HepG2 (cell line): Measurements from ENCODE around the gene TLR9. TPM values are rescaled to one million over a fixed set of nuclear protein-coding genes. Genes with fewer than 3 reads are reported as not detected.

Source experiments
- ARID4A ChIP-seq: sonication (generic); formaldehyde crosslinking; IDR thresholded peaks from 2 replicates; pipeline ENCODE4 v1.5.0; 2020; ENCODE audit warnings: mild to moderate bottlenecking, missing genetic modification reagents, borderline replicate concordance
- CENPT ChIP-seq: sonication (generic); formaldehyde crosslinking; IDR thresholded peaks from 2 replicates; pipeline ENCODE4 v1.8.0; 2022; ENCODE audit warnings: low read depth, mild to moderate bottlenecking, moderate library complexity, missing genetic modification reagents
- DMAP1 ChIP-seq: IDR thresholded peaks from 2 replicates; pipeline ENCODE4 v1.6.1; 2016
- GATAD1 ChIP-seq: IDR thresholded peaks from 2 replicates; pipeline ENCODE4 v1.6.1; 2016; ENCODE audit warnings: missing genetic modification reagents, missing compliant biosample characterization
- HMGXB4 ChIP-seq, 2 experiments: sonication (generic) in 1 of 2; formaldehyde crosslinking in 1 of 2; IDR thresholded peaks; 2 replicates each; pipeline versions ENCODE4 v1.4.0 to v1.6.1; 2018 to 2020; ENCODE audit warnings: missing genetic modification reagents in 2 of 2, borderline replicate concordance in 1 of 2, low read depth in 1 of 2, mild to moderate bottlenecking in 1 of 2, missing biosample characterization in 1 of 2
- ISL2 ChIP-seq: sonication (generic); formaldehyde crosslinking; IDR thresholded peaks from 2 replicates; pipeline ENCODE4 v1.5.0; 2020; ENCODE audit warnings: missing genetic modification reagents
- KLF15 ChIP-seq: sonication (generic); formaldehyde crosslinking; IDR thresholded peaks from 2 replicates; pipeline ENCODE4 v1.8.1; 2023; ENCODE audit warnings: borderline replicate concordance, mild to moderate bottlenecking, inconsistent platforms, missing genetic modification reagents, mixed read lengths
- PAF1 ChIP-seq: IDR thresholded peaks from 2 replicates; pipeline ENCODE4 v1.6.1; 2016; ENCODE audit warnings: missing genetic modification reagents, missing compliant biosample characterization
- POGK ChIP-seq: sonication (generic); formaldehyde crosslinking; conservative IDR thresholded peaks from 2 replicates; pipeline ENCODE4 v1.8.0; 2022; ENCODE audit warnings: mild to moderate bottlenecking, moderate library complexity, missing genetic modification reagents
- RXRB ChIP-seq: IDR thresholded peaks from 2 replicates; pipeline ENCODE4 v1.6.1; 2016; ENCODE audit warnings: borderline replicate concordance, missing genetic modification reagents, missing compliant biosample characterization
- SMYD3 ChIP-seq: sonication (generic); formaldehyde crosslinking; IDR thresholded peaks from 2 replicates; pipeline ENCODE4 v1.8.1; 2023; ENCODE audit warnings: mild to moderate bottlenecking, missing genetic modification reagents
- SP5 ChIP-seq: IDR thresholded peaks from 2 replicates; pipeline ENCODE4 v1.6.1; 2016; ENCODE audit warnings: low read depth, borderline replicate concordance
- SRSF4 ChIP-seq: fragments of 200-400 bp; formaldehyde crosslinking; IDR thresholded peaks from one replicate; pipeline ENCODE4 v1.6.1; 2018; ENCODE audit warnings: mild to moderate bottlenecking, low read depth, low read length, moderate library complexity; ENCODE audit not compliant: poor library complexity, severe bottlenecking
- THYN1 ChIP-seq: sonication (generic); formaldehyde crosslinking; IDR thresholded peaks from 2 replicates; pipeline ENCODE4 v1.8.1; 2023; ENCODE audit warnings: low read depth, mild to moderate bottlenecking, moderate library complexity, missing genetic modification reagents, borderline replicate concordance
- ZBTB20 ChIP-seq: sonication (generic); formaldehyde crosslinking; IDR thresholded peaks from 2 replicates; pipeline ENCODE4 v1.8.1; 2023; ENCODE audit warnings: missing genetic modification reagents, low read depth, mild to moderate bottlenecking, borderline replicate concordance
- ZFP36L2 ChIP-seq: sonication (generic); formaldehyde crosslinking; IDR thresholded peaks from 2 replicates; pipeline ENCODE4 v1.4.0; 2020; ENCODE audit warnings: missing genetic modification reagents
- ZNF101 ChIP-seq: sonication (generic); formaldehyde crosslinking; IDR thresholded peaks from 2 replicates; pipeline ENCODE4 v1.4.0; 2020; ENCODE audit warnings: mild to moderate bottlenecking, low read depth, missing genetic modification reagents, borderline replicate concordance
- ZNF234 ChIP-seq: sonication (generic); formaldehyde crosslinking; conservative IDR thresholded peaks from 2 replicates; pipeline ENCODE4 v1.5.1; 2020; ENCODE audit warnings: mild to moderate bottlenecking, missing genetic modification reagents
- ZNF556 ChIP-seq: sonication (generic); formaldehyde crosslinking; IDR thresholded peaks from 2 replicates; pipeline ENCODE4 v1.4.0; 2020; ENCODE audit warnings: mild to moderate bottlenecking, missing genetic modification reagents, borderline replicate concordance
- ZNF709 ChIP-seq: sonication (generic); formaldehyde crosslinking; IDR thresholded peaks from 2 replicates; pipeline ENCODE4 v1.5.0; 2020; ENCODE audit warnings: mild to moderate bottlenecking, missing genetic modification reagents
- ZNF792 ChIP-seq: IDR thresholded peaks from 2 replicates; pipeline ENCODE4 v1.6.1; 2016
- polyA plus RNA-seq, 8 experiments: library from polyadenylated mRNA; depleted of rRNA in 3 of 8; stranded (reverse) in 7 of 8; unstranded in 1 of 8; fragments of >200 nt; fragmentation: Illumina TruSeq in 4 of 8; extraction: Trizol in 4 of 8; gene quantifications; 2 replicates each; pipeline versions ENCODE4 v1.2.1 to v1.2.3, GENCODE V29; 2011 to 2016; ENCODE audit warnings: low read depth in 4 of 8, missing spikeins in 1 of 8, mixed read lengths in 1 of 8; ENCODE audit not compliant: insufficient read depth in 1 of 8
- total RNA-seq, 5 experiments: library from RNA; depleted of rRNA; stranded (reverse); fragments of >200 nt; fragmentation: Illumina TruSeq; extraction: Trizol; gene quantifications; 2 replicates each; pipeline ENCODE4 v1.2.3, GENCODE V29; 2016; ENCODE audit warnings: low read depth in 1 of 5

Gene TLR9
- total and polyA plus RNA-seq, 2 of the 13 experiments (the other 11 are each of a cell fraction or from before 2014, with no cell fraction given) = not detected

GRCh38 chr3:52197842-52198625 lies 27.4 kb downstream of the TLR9 start, which contains the start of gene ALAS1 (continued):
- TF ChIP-seq POGK (CRISPR knock-in tag) = peak; percentile 76; the same call in 1 of the 2 replicates
- peak; percentile 72; the same call in 1 of the 2 replicates for TF ChIP-seq KLF15 (CRISPR knock-in tag)
- TF ChIP-seq ARID4A (CRISPR knock-in tag) = peak; percentile 85; the same call in 1 of the 2 replicates
- peak; percentile 78; the same call in 1 of the 2 replicates for TF ChIP-seq ZNF556 (CRISPR knock-in tag)
- TF ChIP-seq HMGXB4 (CRISPR knock-in tag; IDR thresholded peaks at IDR 0.05; ENCODE audit: borderline replicate concordance in 1 of 2, low read depth in 1 of 2) = peak in 1 of 2 experiments; percentile 79; a peak in 2 of 4 replicates
- 0 out of 2 replicates have a peak, but pooled peaks have one; percentile 20 for TF ChIP-seq CENPT (CRISPR knock-in tag)
- TF ChIP-seq ZBTB20 = peak; percentile 54; the same call in 1 of the 2 replicates
- TF ChIP-seq GATAD1 (CRISPR knock-in tag) = peak; percentile 55; the same call in 1 of the 2 replicates
- TF ChIP-seq ISL2 (CRISPR knock-in tag) = peak; percentile 58
- peak; percentile 65; the same call in 1 of the 2 replicates for TF ChIP-seq THYN1
- peak; percentile 72 for TF ChIP-seq ZNF709 (CRISPR knock-in tag)
- TF ChIP-seq DMAP1 (CRISPR knock-in tag) = peak; percentile 40; the same call in 1 of the 2 replicates
- peak; percentile 84 for TF ChIP-seq ZNF792 (CRISPR knock-in tag)
- no peak for TF ChIP-seq PAF1 (CRISPR knock-in tag)
- 0 out of 2 replicates have a peak, but pooled peaks have one; percentile 47 for TF ChIP-seq SMYD3
- TF ChIP-seq SRSF4 = no peak
- no peak for TF ChIP-seq ZNF101
- no peak for TF ChIP-seq ZNF234 (CRISPR knock-in tag)
- peak; percentile 87 for TF ChIP-seq SP5 (CRISPR knock-in tag)
- TF ChIP-seq ZFP36L2 = no peak
- peak; percentile 18; the same call in 1 of the 2 replicates for TF ChIP-seq RXRB (CRISPR knock-in tag)
